Esophagus muscularis mucosa (tissue), 4 donors: ENCODE measurements around the gene ADAMTS2.

Experiments used
- CTCF ChIP-seq, 3 experiments: fragments of 200-600 bp in 2 of 3; fragments of 450-650 bp in 1 of 3; sonication (generic) in 2 of 3; IDR thresholded peaks; one replicate each; pipeline ENCODE4 v1.5.1; 2017 to 2019; ENCODE audit warnings: antibody characterized with exemption in 3 of 3, mild to moderate bottlenecking in 2 of 3, moderate library complexity in 1 of 3
- EP300 ChIP-seq: sonication (generic); formaldehyde crosslinking; IDR thresholded peaks from one replicate; pipeline ENCODE4 v1.6.1; 2017; ENCODE audit warnings: antibody characterized with exemption
- POLR2A ChIP-seq: fragments of 450-650 bp; IDR thresholded peaks from one replicate; pipeline ENCODE4 v1.6.1; 2017; ENCODE audit warnings: antibody characterized with exemption, moderate library complexity, mild to moderate bottlenecking, low read depth
- POLR2AphosphoS5 ChIP-seq, 2 donors: sonication (generic); formaldehyde crosslinking; IDR thresholded peaks; one replicate each; pipeline ENCODE4 v1.6.1; 2017; ENCODE audit warnings: antibody characterized with exemption in 2 of 2

- TF ChIP-seq CTCF (IDR thresholded peaks at IDR 0.05), result no peak
- no peak for TF ChIP-seq EP300
- TF ChIP-seq POLR2A, result no peak
- no peak for TF ChIP-seq POLR2AphosphoS5 (IDR thresholded peaks at IDR 0.05)
These were observed 232.1 kb downstream of the ADAMTS2 start for GRCh38 chr5:179113143-179113530.
